Tibial artery (tissue), 4 donors: ENCODE measurements around the gene DDX51.
A peak's percentile ranks its signal among the peaks of the same experiment; 100 is the strongest.
"Not testable (repeated sequence)": the region's sequence is repeated elsewhere in the genome, so short reads cannot be mapped to it uniquely, and the experiment has no call there.

ENCODE experiments used
- DNase-seq, 2 donors: peaks; one replicate each; pipeline ENCODE4 v3.0.0-alpha.2; 2019
- H3K27ac ChIP-seq, 2 donors: fragments of 200-600 bp; sonication (generic) in 1 of 2; 1 replicate in 1 of 2; 2 replicates in 1 of 2; pipeline ENCODE4 v1.5.1; 2018 to 2019; ENCODE audit warnings: mild to moderate bottlenecking in 1 of 2
- H3K27me3 ChIP-seq, 2 donors: fragments of 200-600 bp; sonication (generic) in 1 of 2; one replicate each; pipeline versions ENCODE4 v1.5.1 to v1.6.0; 2016 to 2019
- H3K36me3 ChIP-seq, 3 donors: fragments of 200-600 bp; sonication (generic) in 2 of 3; one replicate each; pipeline ENCODE4 v1.5.1; 2016 to 2019; ENCODE audit warnings: mild to moderate bottlenecking in 2 of 3
- H3K4me1 ChIP-seq, 4 donors: fragments of 200-600 bp; sonication (generic) in 2 of 4; 1 replicate in 3 of 4; 2 replicates in 1 of 4; pipeline ENCODE4 v1.5.1; 2016 to 2019
- H3K4me3 ChIP-seq, 2 donors: fragments of 200-600 bp; sonication (generic) in 1 of 2; 1 replicate in 1 of 2; 2 replicates in 1 of 2; pipeline ENCODE4 v1.5.1; 2018 to 2019; ENCODE audit warnings: mild to moderate bottlenecking in 2 of 2
- H3K9me3 ChIP-seq, 3 donors: fragments of 200-600 bp; sonication (generic) in 1 of 3; one replicate each; pipeline ENCODE4 v1.5.1; 2016 to 2019
- CTCF ChIP-seq, 2 experiments: fragments of 200-600 bp in 1 of 2; fragments of 450-650 bp in 1 of 2; IDR thresholded peaks; one replicate each; pipeline ENCODE4 v1.5.1; 2017 to 2019; ENCODE audit warnings: antibody characterized with exemption in 2 of 2, mild to moderate bottlenecking in 1 of 2, moderate library complexity in 1 of 2
- intact Hi-C: fragments of 100-400 bp; cut with DNase I; formaldehyde crosslinking; loops from one replicate; pipeline ENCODE4 v1.15.0; 2023; ENCODE audit warnings: low total_unique reads

Gene DDX51

DNA sequence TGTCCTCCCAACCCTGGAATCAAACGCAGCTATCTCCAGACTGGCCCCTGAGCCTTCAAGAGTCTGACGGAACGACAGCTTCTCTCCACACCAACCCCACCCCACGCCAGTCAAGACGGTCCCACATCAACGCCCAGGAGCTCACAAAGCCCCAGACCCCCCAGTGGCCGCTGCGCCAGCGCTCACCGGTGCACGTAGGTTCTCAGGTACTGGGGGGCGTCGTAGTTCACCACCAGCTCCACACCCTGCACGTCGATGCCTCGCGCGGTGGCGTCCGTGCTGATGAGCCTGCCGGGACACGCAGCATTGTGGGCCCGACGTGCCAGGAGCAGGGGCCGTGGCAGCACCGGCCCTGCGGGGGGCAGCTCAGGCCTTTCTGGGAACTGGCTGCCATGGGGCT lies 4.2 kb downstream of the DDX51 start:
- TF ChIP-seq CTCF (IDR thresholded peaks at IDR 0.05) = no peak
- Histone ChIP-seq H3K36me3 (peaks cover 31 to 50% (median 42%) of the 10 kb centered on the region in 3 donors), H3K27ac (no peak overlapping the region), H3K9me3 (no peaks in the 10 kb centered on the region), H3K27me3 (no peaks in the 10 kb centered on the region), H3K4me3 (no peak overlapping the region), H3K4me1 (peaks cover 0 to 22% (median 18%) of the 10 kb centered on the region in 4 donors)
- intact Hi-C loops = no loop called here
- peak in 1 of 2 donors; percentile 59 for DNase-seq

DNA sequence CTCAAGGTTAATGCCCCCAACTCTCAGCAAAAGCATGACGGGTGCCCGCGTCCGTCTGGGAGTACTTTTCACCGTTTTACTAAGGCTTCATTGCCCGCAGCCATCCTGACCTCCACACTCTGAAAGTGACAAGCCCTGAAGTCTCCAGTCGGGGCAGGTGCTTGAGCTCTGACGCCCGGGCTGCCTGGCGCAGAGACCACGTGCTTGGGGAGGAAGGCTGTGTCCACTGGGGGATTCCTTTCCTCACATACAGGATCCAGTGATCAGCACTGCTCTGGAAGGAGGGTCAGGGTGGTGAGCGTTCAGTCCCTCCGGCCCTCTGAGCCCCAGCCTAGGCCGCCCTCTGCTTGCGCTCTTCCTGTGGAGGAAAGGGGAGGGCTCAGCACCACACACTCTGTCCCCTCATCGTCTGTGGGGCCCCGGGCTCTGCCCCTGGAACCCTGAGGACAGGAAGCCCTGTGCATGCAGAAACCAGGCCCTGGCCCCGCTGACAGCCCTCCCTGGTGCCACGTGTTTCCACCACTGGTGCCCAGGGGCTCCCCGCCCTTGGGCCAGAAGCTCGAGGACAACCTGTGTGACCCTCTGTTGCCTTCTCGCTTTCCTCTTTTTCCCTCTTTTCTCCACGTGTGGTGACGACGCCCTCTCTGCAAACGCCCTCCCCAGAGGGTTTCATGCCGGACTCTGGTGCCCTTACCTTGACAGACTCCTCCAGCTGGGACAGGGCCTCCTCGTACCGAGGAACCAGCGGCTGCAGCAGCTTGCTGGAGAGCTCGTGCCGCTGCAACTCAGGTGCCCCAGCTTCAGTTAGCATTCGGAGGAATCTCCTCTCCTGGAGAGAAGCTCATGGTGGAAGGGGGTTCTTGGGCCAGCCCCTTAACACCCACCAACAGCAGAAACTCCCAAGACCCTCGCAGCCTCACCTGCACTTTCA lies 4.9 kb downstream of the DDX51 start:
- DNase-seq = peak in 1 of 2 donors; percentile 51
- Histone ChIP-seq H3K9me3 (no peaks in the 10 kb centered on the region), H3K4me3 (no peak overlapping the region), H3K27me3 (no peaks in the 10 kb centered on the region), H3K36me3 (peaks cover 31 to 50% (median 42%) of the 10 kb centered on the region in 3 donors), H3K27ac (no peak overlapping the region), H3K4me1 (peaks cover 0 to 18% (median 16%) of the 10 kb centered on the region in 4 donors)
- TF ChIP-seq CTCF (IDR thresholded peaks at IDR 0.05) = no peak
- intact Hi-C loops = no loop called here

GRCh38 chr12:132137483-132138125 lies 6.5 kb downstream of the DDX51 start:
- intact Hi-C loops = no loop called here
- no peak for TF ChIP-seq CTCF (IDR thresholded peaks at IDR 0.05)
- DNase-seq = no peak

DNA sequence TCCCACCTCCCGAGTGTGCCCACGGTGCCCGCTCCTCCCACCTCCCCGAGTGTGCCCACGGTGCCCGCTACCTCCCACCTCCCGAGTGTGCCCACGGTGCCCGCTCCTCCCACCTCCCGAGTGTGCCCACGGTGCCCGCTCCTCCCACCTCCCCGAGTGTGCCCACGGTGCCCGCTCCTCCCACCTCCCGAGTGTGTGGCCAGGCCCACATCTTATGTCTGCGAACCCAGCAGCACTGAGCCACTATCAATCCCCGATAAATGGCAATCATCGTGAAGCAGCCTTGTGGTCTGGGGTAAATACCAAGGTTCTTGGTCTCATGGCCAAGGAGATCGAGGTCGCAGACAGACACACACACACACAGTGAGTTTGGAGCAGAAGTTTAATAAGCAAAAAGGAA lies 7.9 kb downstream of the DDX51 start:
- peaks cover 27 to 36% (median 29%) of the 10 kb centered on the region in 3 donors for H3K36me3 ChIP-seq
- intact Hi-C loops, H3K27me3 ChIP-seq, H3K4me3 ChIP-seq, H3K27ac ChIP-seq, H3K9me3 ChIP-seq, H3K4me1 ChIP-seq, DNase-seq: not testable (repeated sequence)

More at GRCh38 chr12:132137483-132138125, 6.5 kb downstream of the DDX51 start:
- no peaks in the 10 kb centered on the region for H3K9me3 ChIP-seq
- H3K4me3 ChIP-seq = no peak overlapping the region
- H3K27ac ChIP-seq = no peak overlapping the region
- peaks cover 31 to 50% (median 42%) of the 10 kb centered on the region in 3 donors for H3K36me3 ChIP-seq
- H3K4me1 ChIP-seq = peaks cover 0 to 8% (median 6%) of the 10 kb centered on the region in 4 donors
- H3K27me3 ChIP-seq = no peaks in the 10 kb centered on the region

DNA sequence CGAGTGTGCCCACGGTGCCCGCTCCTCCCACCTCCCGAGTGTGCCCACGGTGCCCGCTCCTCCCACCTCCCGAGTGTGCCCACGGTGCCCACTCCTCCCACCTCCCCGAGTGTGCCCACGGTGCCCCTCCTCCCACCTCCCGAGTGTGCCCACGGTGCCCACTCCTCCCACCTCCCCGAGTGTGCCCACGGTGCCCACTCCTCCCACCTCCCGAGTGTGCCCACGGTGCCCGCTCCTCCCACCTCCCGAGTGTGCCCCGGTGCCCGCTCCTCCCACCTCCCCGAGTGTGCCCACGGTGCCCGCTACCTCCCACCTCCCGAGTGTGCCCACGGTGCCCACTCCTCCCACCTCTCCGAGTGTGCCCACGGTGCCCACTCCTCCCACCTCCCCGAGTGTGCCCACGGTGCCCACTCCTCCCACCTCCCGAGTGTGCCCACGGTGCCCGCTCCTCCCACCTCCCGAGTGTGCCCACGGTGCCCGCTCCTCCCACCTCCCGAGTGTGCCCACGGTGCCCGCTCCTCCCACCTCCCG lies 9.4 kb downstream of the DDX51 start:
- H3K4me1 ChIP-seq, DNase-seq, intact Hi-C loops, H3K27ac ChIP-seq, H3K9me3 ChIP-seq, H3K4me3 ChIP-seq, H3K27me3 ChIP-seq: not testable (repeated sequence)
- peaks cover 14 to 28% (median 14%) of the 10 kb centered on the region in 3 donors for H3K36me3 ChIP-seq

- Histone ChIP-seq H3K9me3 (no peaks in the 10 kb centered on the region), H3K36me3 (peaks cover 7 to 24% (median 8%) of the 10 kb centered on the region in 3 donors), H3K27ac (no peak overlapping the region), H3K27me3 (no peaks in the 10 kb centered on the region), H3K4me3 (no peak overlapping the region), H3K4me1 (no peaks in the 10 kb centered on the region)
- intact Hi-C loops = no loop called here
- TF ChIP-seq CTCF (IDR thresholded peaks at IDR 0.05) = no peak
- no peak for DNase-seq
Observed at GRCh38 chr12:132133952-132134652, 10.0 kb downstream of the DDX51 start.
